GM10266 (cell line): ENCODE data around the gene CETN1.

Experiments used
- DNase-seq: peaks from one replicate; pipeline ENCODE4 v3.0.0; 2012; ENCODE audit errors: extremely low spot score
- TF ChIP-seq, protein P1 (sequence below): IDR thresholded peaks from 2 replicates; pipeline ENCODE4 v1.5.1; 2012; ENCODE audit warnings: mild to moderate bottlenecking, low read depth; ENCODE audit not compliant: control insufficient read depth, insufficient read depth; ENCODE audit errors: missing control alignments

The CETN1 gene

DNA sequence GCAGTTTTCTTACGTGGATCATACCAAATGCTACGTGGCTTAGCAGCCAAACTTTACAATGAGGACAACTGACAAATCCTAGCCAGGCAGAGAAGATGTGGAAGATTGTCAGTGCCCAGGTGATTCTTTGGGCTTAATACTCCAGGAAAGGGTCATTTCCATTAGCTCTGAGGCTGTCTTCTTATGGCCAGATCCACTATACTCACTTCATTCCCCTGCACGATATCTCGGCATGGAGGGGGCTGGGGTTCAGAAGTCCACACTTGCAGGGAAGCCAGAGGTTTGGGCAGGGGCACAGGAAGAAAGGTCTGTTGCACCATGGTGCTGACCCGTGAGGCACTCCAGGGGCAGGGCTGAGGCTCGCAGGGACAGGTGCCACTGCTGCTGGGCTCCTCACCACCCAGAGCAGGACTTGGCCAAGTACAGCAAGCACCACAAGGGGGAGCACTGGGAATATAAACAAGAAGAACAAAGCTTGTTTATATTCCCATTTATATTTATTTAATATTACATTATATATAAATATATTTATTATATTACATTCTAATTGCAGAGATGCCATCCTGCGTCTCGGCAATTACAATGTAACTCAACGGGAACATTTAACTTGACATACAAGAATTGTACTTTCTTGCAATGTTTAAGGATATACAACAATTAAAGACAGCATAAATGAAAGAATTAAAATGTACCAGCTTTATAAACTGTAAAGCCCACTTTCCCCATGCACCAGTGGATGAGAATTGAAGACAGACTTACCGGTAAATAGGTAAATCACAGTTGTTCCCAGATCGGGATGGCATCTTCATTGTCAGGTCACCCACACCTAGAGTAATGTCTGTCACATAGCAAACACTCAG is 43.8 kb downstream of the CETN1 start:
- peak; percentile 38 for DNase-seq
- TF ChIP-seq, protein P1, sequence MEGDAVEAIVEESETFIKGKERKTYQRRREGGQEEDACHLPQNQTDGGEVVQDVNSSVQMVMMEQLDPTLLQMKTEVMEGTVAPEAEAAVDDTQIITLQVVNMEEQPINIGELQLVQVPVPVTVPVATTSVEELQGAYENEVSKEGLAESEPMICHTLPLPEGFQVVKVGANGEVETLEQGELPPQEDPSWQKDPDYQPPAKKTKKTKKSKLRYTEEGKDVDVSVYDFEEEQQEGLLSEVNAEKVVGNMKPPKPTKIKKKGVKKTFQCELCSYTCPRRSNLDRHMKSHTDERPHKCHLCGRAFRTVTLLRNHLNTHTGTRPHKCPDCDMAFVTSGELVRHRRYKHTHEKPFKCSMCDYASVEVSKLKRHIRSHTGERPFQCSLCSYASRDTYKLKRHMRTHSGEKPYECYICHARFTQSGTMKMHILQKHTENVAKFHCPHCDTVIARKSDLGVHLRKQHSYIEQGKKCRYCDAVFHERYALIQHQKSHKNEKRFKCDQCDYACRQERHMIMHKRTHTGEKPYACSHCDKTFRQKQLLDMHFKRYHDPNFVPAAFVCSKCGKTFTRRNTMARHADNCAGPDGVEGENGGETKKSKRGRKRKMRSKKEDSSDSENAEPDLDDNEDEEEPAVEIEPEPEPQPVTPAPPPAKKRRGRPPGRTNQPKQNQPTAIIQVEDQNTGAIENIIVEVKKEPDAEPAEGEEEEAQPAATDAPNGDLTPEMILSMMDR = peak; percentile 77

DNA sequence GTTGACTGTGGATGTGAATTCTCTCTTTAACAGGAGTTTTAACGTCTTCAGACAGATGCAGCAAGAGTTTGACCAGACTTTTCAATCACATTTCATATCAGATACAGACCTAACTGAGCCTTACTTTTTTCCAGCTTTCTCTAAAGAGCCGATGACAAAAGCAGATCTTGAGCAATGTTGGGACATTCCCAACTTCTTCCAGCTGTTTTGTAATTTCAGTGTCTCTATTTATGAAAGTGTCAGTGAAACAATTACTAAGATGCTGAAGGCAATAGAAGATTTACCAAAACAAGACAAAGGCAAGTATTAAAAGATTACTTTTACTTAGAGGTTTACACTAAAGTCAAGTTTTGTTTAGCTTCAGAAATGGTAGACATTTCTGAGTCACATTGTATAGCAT is 47.1 kb downstream of the CETN1 start:
- no peak for DNase-seq
- TF ChIP-seq, protein P1 = no peak

DNA sequence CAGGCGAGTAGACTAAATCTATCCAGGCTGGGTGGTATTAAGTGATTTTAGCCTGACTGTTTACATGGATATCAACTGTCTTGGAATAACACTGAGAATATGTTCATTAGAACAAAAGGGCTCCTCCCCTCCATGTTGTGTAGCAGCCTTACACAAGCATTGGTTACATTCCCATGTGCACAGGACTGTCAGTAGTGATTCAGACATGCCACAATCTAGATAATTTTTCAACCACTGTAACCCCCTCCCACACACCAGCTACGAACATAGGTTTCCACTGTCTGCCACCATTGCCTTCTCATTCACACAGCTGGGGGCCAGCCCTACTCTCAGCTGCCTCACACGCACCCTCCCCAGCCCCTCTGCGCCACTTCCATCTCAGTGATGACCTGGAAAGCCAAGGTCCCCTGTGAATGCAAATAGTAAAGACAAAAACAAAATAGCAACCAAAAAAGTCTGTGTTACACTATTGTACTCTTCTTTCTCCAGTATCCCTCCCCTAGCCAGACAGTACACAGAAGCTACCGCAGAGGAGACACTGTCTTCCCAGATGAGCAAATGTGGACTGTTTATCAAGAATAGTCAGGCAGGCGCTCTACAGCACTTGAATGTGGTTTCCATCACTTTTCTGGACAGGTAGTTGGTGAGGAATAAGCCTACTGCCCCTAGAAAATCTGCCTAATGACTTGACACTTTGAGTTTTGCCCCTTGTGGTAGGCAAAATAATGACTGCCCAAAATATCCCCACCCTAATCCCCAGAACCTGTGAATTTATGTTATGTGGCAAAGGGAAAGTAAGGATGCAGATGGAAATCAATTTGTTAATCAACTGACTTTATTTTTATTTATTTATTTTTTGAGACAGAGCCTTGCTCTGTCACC is 49.3 kb downstream of the CETN1 start:
- DNase-seq = no peak
- TF ChIP-seq, protein P1 = no peak

DNA sequence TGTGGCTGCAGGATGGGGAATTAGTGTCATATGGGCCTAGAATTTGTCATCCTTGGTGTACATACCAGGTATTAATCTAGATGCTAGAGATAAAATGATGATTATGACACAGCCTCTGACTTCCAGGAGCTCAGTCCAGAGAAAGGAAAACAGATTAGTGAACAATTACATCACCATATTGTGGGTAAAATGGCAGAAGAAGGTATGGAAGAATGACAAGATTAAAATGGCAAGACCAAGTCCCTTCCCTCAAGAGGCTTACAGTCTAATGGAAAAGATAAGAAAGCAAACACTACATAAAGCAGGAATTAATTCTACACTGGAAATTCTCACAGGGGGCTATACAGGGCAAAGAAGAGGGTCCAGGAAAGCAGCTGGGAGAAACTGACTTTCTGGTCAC is 51.4 kb downstream of the CETN1 start:
- DNase-seq = no peak

More for the DNA sequence above, 51.4 kb downstream of the CETN1 start:
- TF ChIP-seq, protein P1 = no peak
